ENCODE results near the gene KIAA1217. TPM values are rescaled to one million over a fixed set of nuclear protein-coding genes. Genes with fewer than 3 reads are reported as not detected.

Gene KIAA1217
- total and polyA plus RNA-seq, 12 donors: 6.9 to 49.5 (median 38.4) TPM

DNA sequence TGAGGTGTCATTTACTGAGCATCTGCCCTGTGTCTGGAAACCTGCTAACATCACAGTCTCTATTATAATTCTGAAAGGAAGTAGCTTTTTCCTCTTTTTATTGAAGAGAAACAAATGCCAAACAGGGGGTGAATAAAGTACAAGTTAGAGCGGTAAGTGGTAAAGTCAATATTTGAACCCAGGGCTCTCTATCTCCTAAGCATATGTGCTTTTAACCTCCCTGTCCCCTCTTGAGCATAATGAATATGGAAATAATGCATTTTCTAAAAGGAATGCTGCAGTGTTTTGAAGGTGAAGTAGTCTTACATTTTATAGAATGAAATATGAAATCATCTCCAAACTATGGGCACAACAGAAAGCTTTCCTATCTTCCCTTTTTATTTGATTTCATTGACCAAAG lies 196.7 kb downstream of the KIAA1217 start:
- Histone ChIP-seq H3K27me3 (no peaks in the 10 kb centered on the region), H3K4me3 (no peak overlapping the region), H3K4me1 (peaks cover 0 to 13% (median 0%) of the 10 kb centered on the region in 9 donors), H3K9me3 (no peaks in the 10 kb centered on the region), H3K36me3 (no peaks in the 10 kb centered on the region), H3K27ac (no peak overlapping the region)
- DNase-seq (no peak), ATAC-seq (no peak)
- TF ChIP-seq, protein P1, sequence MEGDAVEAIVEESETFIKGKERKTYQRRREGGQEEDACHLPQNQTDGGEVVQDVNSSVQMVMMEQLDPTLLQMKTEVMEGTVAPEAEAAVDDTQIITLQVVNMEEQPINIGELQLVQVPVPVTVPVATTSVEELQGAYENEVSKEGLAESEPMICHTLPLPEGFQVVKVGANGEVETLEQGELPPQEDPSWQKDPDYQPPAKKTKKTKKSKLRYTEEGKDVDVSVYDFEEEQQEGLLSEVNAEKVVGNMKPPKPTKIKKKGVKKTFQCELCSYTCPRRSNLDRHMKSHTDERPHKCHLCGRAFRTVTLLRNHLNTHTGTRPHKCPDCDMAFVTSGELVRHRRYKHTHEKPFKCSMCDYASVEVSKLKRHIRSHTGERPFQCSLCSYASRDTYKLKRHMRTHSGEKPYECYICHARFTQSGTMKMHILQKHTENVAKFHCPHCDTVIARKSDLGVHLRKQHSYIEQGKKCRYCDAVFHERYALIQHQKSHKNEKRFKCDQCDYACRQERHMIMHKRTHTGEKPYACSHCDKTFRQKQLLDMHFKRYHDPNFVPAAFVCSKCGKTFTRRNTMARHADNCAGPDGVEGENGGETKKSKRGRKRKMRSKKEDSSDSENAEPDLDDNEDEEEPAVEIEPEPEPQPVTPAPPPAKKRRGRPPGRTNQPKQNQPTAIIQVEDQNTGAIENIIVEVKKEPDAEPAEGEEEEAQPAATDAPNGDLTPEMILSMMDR (IDR thresholded peaks at IDR 0.05): no peak
- WGBS, 2 donors: 79 to 91% methylated on average over 1 of the region's 1 CpG
- intact Hi-C loops (cut with DNase I): no loop called here

DNA sequence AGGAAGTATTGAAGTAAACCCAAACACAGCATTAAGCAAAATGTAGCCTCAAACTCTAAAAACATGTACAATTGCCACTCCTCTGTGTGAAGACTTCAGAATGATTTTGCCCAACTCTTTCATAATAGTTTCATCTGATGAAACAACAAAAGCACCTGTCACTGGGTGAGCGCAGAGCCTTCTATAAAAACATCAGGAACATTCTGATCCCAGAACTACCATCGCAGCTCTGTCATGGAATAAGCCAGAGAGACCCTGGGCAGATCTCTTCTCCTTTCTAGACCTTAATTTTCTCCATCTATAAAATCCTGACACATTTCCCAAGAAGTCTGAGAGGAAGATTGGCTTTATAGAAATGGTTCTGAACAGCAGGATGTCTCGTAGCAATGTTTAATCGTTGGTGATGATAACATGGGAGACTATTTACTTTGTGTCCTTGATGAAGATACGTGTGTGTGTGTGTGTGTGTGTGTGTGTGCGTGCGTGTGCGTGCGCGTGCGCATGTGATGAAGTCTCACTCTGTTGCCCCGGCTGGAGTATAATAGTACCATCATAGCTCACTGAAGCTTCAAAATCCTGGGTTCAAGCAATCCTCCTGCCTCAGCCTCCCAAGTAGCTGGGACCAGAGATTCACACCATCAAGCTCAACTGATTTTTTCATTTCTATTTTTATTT lies 198.0 kb downstream of the KIAA1217 start:
- Histone ChIP-seq H3K9me3 (no peaks in the 10 kb centered on the region), H3K27ac (no peak overlapping the region), H3K36me3 (no peaks in the 10 kb centered on the region), H3K27me3 (no peaks in the 10 kb centered on the region), H3K4me1 (peaks cover 0 to 21% (median 3%) of the 10 kb centered on the region in 9 donors), H3K4me3 (no peak overlapping the region)
- DNase-seq (no peak), ATAC-seq (peak in 2 of 8 donors; percentile 33 to 74)
- intact Hi-C loops (cut with DNase I): no loop called here
- 94 to 95% methylated on average over 12 of the region's 12 CpGs for WGBS, 2 donors
- TF ChIP-seq, protein P1 (IDR thresholded peaks at IDR 0.05): no peak

DNA sequence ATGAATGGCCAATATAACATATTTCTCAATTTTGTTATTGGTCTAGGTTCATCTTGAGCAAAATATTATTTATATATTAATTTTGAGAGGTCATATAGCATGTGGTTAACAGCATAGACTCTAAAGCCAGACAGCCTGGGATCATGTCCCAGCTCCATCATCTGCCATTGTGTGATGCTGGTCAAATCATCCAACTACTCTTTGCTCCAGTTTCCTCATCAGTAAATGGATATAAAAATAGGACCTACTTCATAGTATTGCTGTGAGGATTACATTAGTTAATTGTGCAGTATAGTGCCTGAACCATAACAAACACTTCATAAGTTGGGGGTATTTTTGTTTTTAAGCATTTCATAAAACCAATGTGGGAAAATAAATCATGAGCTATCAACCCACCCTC lies 199.0 kb downstream of the KIAA1217 start:
- Histone ChIP-seq H3K9me3 (peaks cover 0 to 8% (median 0%) of the 10 kb centered on the region in 11 donors), H3K4me3 (no peak overlapping the region), H3K27me3 (no peaks in the 10 kb centered on the region), H3K36me3 (peaks cover 0 to 4% (median 0%) of the 10 kb centered on the region in 9 donors), H3K4me1 (peaks cover 0 to 27% (median 5%) of the 10 kb centered on the region in 9 donors), H3K27ac (no peak overlapping the region)
- TF ChIP-seq, protein P1 (IDR thresholded peaks at IDR 0.05): no peak
- DNase-seq (no peak), ATAC-seq (no peak)
- intact Hi-C loops (cut with DNase I): no loop called here

DNA sequence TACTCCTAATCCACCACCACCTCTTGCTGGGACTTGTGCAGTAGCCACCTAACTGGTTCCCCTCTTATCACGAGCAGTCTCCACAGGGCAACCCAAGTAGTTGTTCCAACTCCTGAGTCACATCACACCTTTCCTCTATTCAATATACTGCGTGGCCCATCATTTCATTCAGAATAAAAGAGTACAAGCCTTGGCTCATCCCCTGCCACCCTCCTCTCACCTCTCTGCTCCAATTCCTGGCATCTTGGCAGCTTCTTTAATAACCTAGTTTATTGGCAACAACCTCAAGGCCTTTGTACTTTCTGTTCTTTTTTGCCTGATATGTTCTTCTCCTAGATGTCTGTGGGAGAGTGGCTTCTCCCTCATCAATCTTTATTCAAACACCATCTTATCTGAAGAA lies 199.4 kb downstream of the KIAA1217 start:
- 95 to 97% methylated on average over 2 of the region's 2 CpGs for WGBS, 2 donors
- no peak overlapping the region for H3K27ac ChIP-seq

More for the DNA sequence above, 199.4 kb downstream of the KIAA1217 start:
- H3K36me3 ChIP-seq: peaks cover 0 to 4% (median 0%) of the 10 kb centered on the region in 9 donors
- H3K27me3 ChIP-seq: no peaks in the 10 kb centered on the region
- no peak overlapping the region for H3K4me3 ChIP-seq
- H3K9me3 ChIP-seq: peaks cover 0 to 12% (median 0%) of the 10 kb centered on the region in 11 donors
- TF ChIP-seq, protein P1 (IDR thresholded peaks at IDR 0.05): no peak
- DNase-seq (no peak), ATAC-seq (no peak)
- H3K4me1 ChIP-seq: peaks cover 0 to 27% (median 5%) of the 10 kb centered on the region in 9 donors
- intact Hi-C loops (cut with DNase I): no loop called here

Measured in heart right ventricle (tissue), 16 donors.